Measurements from ENCODE around the gene EPHA1.

GRCh38 chr7:143390773-143391317, 17.8 kb downstream of the EPHA1 start:
- TF ChIP-seq CTCF (IDR thresholded peaks at IDR 0.05) (no peak), POLR2AphosphoS5 (IDR thresholded peaks at IDR 0.05) (no peak)
